IMR-90 (cell line): ENCODE measurements around the gene PKM. TPM values are rescaled to one million over a fixed set of nuclear protein-coding genes. Genes with fewer than 3 reads are reported as not detected.
A peak's percentile ranks its signal among the peaks of the same experiment; 100 is the strongest.
"Not testable (repeated sequence)": the region's sequence is repeated elsewhere in the genome, so short reads cannot be mapped to it uniquely, and the experiment has no call there.

Experiments used
- ATAC-seq: fragments of 200-7000 bp; cut with Tn5 transposase; 2 replicates; pipeline ENCODE4 v1.9.1; 2020; ENCODE audit warnings: low read depth, mild to moderate bottlenecking, moderate library complexity
- BruUV-seq: library from RNA; stranded (reverse); fragments of 400-500 nt; replicated peaks from 2 replicates; lab custom pipeline; 2021; lab: Mats Ljungman, UMichigan
- CTCF ChIA-PET: fragments of 300-600 bp; formaldehyde crosslinking; extraction: SDS; loops from one replicate; lab custom pipeline; 2021; ENCODE audit warnings: antibody characterized with exemption; lab: Yijun Ruan, JAX
- POLR2A ChIA-PET: fragments of 300-600 bp; sonication (Branson Sonifier 250); formaldehyde crosslinking; loops from one replicate; lab custom pipeline; 2022; ENCODE audit warnings: antibody characterized with exemption; ENCODE audit not compliant: unreplicated experiment; lab: Charles Lee
- DNase-seq: peaks from one replicate; pipeline ENCODE4 v3.0.0; 2013
- H2AFZ ChIP-seq: replicated peaks from 2 replicates; pipeline ENCODE3; 2013; ENCODE audit warnings: low read length, mild to moderate bottlenecking; ENCODE audit not compliant: poor library complexity
- H2AK5ac ChIP-seq: 2 replicates; pipeline ENCODE4 v1.6.1; 2013; ENCODE audit warnings: low read depth, low read length, inconsistent platforms
- H2AK9ac ChIP-seq: replicated peaks from 2 replicates; pipeline ENCODE3; 2013; ENCODE audit warnings: mild to moderate bottlenecking, low read depth, low read length, moderate library complexity; ENCODE audit not compliant: poor library complexity
- H2BK120ac ChIP-seq: 2 replicates; pipeline ENCODE4 v1.6.1; 2013; ENCODE audit warnings: low read depth, low read length, inconsistent platforms
- H2BK15ac ChIP-seq: 3 replicates; pipeline ENCODE4 v1.6.1; 2013; ENCODE audit warnings: low read depth, low read length, inconsistent platforms
- H2BK20ac ChIP-seq: 2 replicates; pipeline ENCODE4 v1.6.1; 2013; ENCODE audit warnings: low read depth, mild to moderate bottlenecking, inconsistent platforms, low read length, moderate library complexity
- H2BK5ac ChIP-seq: 2 replicates; pipeline ENCODE4 v1.6.1; 2013; ENCODE audit warnings: mild to moderate bottlenecking, low read depth, low read length, inconsistent platforms; ENCODE audit not compliant: poor library complexity, severe bottlenecking
- H3K14ac ChIP-seq: replicated peaks from 2 replicates; pipeline ENCODE4 v1.6.1; 2013; ENCODE audit warnings: low read depth, low read length, inconsistent platforms
- H3K18ac ChIP-seq: 2 replicates; pipeline ENCODE4 v1.6.1; 2013; ENCODE audit warnings: low read depth, low read length, control low read depth
- H3K23ac ChIP-seq: 2 replicates; pipeline ENCODE4 v1.6.1; 2013; ENCODE audit warnings: low read depth, low read length, inconsistent platforms
- H3K27ac ChIP-seq: 2 replicates; pipeline ENCODE4 v1.5.1; 2013; ENCODE audit warnings: mild to moderate bottlenecking, control low read depth, low read length; ENCODE audit not compliant: insufficient read depth
- H3K27me3 ChIP-seq: 2 replicates; pipeline ENCODE4 v1.6.1; 2013; ENCODE audit warnings: low read length; ENCODE audit not compliant: control insufficient read depth, insufficient read depth
- H3K36me3 ChIP-seq: 2 replicates; pipeline ENCODE4 v1.6.1; 2013; ENCODE audit warnings: low read length, mixed read lengths; ENCODE audit not compliant: control insufficient read depth, insufficient read depth
- H3K4ac ChIP-seq: 2 replicates; pipeline ENCODE4 v1.6.1; 2013; ENCODE audit warnings: low read depth, low read length, inconsistent platforms
- H3K4me1 ChIP-seq: 2 replicates; pipeline ENCODE4 v1.6.1; 2013; ENCODE audit warnings: low read length, mixed read lengths; ENCODE audit not compliant: control insufficient read depth, insufficient read depth
- H3K4me2 ChIP-seq: 2 replicates; pipeline ENCODE4 v1.6.1; 2013; ENCODE audit warnings: low read depth, mild to moderate bottlenecking, control low read depth, low read length, moderate library complexity
- H3K4me3 ChIP-seq: 2 replicates; pipeline ENCODE4 v1.5.1; 2013; ENCODE audit warnings: low read depth, mild to moderate bottlenecking, control low read depth, low read length, moderate library complexity; ENCODE audit not compliant: insufficient read depth
- H3K56ac ChIP-seq: 2 replicates; pipeline ENCODE4 v1.6.1; 2013; ENCODE audit warnings: low read length, inconsistent platforms; ENCODE audit not compliant: insufficient read depth; ENCODE audit errors: extremely low read depth
- H3K79me1 ChIP-seq, 2 experiments: 2 replicates each; pipeline ENCODE4 v1.6.1; 2013; ENCODE audit warnings: low read length in 2 of 2, inconsistent platforms in 1 of 2, low read depth in 1 of 2
- H3K9ac ChIP-seq: 2 replicates; pipeline ENCODE4 v1.6.1; 2013; ENCODE audit warnings: low read depth, low read length, control low read depth
- H3K9me1 ChIP-seq: 2 replicates; pipeline ENCODE4 v1.6.1; 2013; ENCODE audit warnings: low read length, inconsistent platforms; ENCODE audit not compliant: insufficient read depth
- H3K9me3 ChIP-seq: 2 replicates; pipeline ENCODE4 v1.6.1; 2013; ENCODE audit warnings: low read length; ENCODE audit not compliant: control insufficient read depth, insufficient read depth
- H4K20me1 ChIP-seq: 2 replicates; pipeline ENCODE4 v1.6.1; 2013; ENCODE audit warnings: low read length, inconsistent platforms; ENCODE audit not compliant: insufficient read depth
- H4K5ac ChIP-seq: 2 replicates; pipeline ENCODE4 v1.6.1; 2013; ENCODE audit warnings: mild to moderate bottlenecking, low read depth, low read length, control low read depth
- H4K8ac ChIP-seq, 2 experiments: 2 replicates each; pipeline ENCODE4 v1.6.1; 2013; ENCODE audit warnings: low read depth in 2 of 2, low read length in 2 of 2, control low read depth in 1 of 2, inconsistent platforms in 1 of 2
- H4K91ac ChIP-seq: 2 replicates; pipeline ENCODE4 v1.6.1; 2013; ENCODE audit warnings: low read depth, low read length, inconsistent platforms; ENCODE audit not compliant: insufficient read depth
- RFX5 ChIP-seq: IDR thresholded peaks from 2 replicates; pipeline ENCODE4 v1.8.0; 2012; ENCODE audit warnings: low read depth, mild to moderate bottlenecking, low read length, moderate library complexity
- dilution Hi-C: fragments of 300-500 bp; cut with HindIII; formaldehyde crosslinking; loops from one replicate; pipeline ENCODE4 v1.14.3; 2018; ENCODE audit warnings: low sequenced_read_pairs; ENCODE audit not compliant: unreplicated experiment
- in situ Hi-C: fragments of 300-500 bp; cut with MboI; formaldehyde crosslinking; loops from 3 replicates; pipeline ENCODE4 v1.14.3; 2019; ENCODE audit warnings: low sequenced_read_pairs, inconsistent platforms, mixed read lengths
- intact Hi-C: fragments of 100-400 bp; cut with micrococcal nuclease; formaldehyde crosslinking; loops from 2 replicates; pipeline ENCODE4 v1.10.0; 2022
- polyA plus RNA-seq, 3 experiments: library from polyadenylated mRNA; depleted of rRNA; stranded (reverse); fragments of >200 nt; gene quantifications; 2 replicates each; pipeline ENCODE4 v1.2.3, GENCODE V29; 2012; ENCODE audit warnings: low replicate concordance in 1 of 3
- total RNA-seq: library from RNA; depleted of rRNA; stranded (reverse); fragments of >200 nt; gene quantifications from 2 replicates; pipeline ENCODE4 v1.2.3, GENCODE V29; 2012
- TF ChIP-seq, protein P1 (sequence below): fragments of 150-350 bp; IDR thresholded peaks from 2 replicates; pipeline ENCODE4 v1.6.1; 2017; ENCODE audit warnings: mild to moderate bottlenecking, antibody characterized with exemption, low read length, low read depth

The PKM gene
- total and polyA plus RNA-seq, 2 of the 4 experiments (the other 2 are of a cell fraction), result 2,219 to 3,859 TPM

DNA sequence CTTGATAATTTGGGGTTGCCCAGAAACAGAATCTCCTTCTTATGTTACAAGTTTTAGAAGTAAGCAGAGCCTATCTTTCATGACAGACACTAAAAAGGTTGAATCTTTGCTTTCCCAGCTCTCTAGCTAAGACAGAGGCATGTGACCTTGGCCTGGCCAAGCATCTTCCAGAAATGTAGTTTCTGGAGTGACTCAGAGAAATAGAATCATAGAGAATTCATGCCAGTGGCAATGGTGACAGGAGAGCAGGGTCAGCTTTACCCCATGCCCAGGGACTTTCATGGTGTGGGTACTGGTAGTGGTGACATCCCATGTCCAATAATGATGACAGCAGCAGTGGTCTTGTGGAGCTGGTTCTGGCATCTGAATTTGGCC lies 45.3 kb upstream of the PKM start:
- H3K79me1 ChIP-seq, result peaks cover 13 to 19% of the 10 kb centered on the region in 2 experiments
- no peak overlapping the region for H2AFZ ChIP-seq
- ChIA-PET POLR2A (no interaction called here), CTCF (no interaction called here)
- no peak overlapping the region for H2AK5ac ChIP-seq
- H3K9ac ChIP-seq, result no peak overlapping the region
- H4K8ac ChIP-seq, result no peak overlapping the region
- dilution Hi-C loops (no loop called here), intact Hi-C loops (no loop called here), in situ Hi-C loops (no loop called here)
- no peak overlapping the region for H3K18ac ChIP-seq
- no peak overlapping the region for H3K4ac ChIP-seq
- H3K14ac ChIP-seq, result no peak overlapping the region
- no peak overlapping the region for H3K56ac ChIP-seq
- no peak overlapping the region for H3K4me2 ChIP-seq
- H2BK120ac ChIP-seq, result no peak overlapping the region
- no peak overlapping the region for H2BK15ac ChIP-seq
- no peak for TF ChIP-seq RFX5
- TF ChIP-seq, protein P1, sequence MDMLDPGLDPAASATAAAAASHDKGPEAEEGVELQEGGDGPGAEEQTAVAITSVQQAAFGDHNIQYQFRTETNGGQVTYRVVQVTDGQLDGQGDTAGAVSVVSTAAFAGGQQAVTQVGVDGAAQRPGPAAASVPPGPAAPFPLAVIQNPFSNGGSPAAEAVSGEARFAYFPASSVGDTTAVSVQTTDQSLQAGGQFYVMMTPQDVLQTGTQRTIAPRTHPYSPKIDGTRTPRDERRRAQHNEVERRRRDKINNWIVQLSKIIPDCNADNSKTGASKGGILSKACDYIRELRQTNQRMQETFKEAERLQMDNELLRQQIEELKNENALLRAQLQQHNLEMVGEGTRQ, result peak; percentile 45; the same call in 1 of the 2 replicates
- no peak overlapping the region for H3K27ac ChIP-seq
- ATAC-seq, result no peak
- no peaks in the 10 kb centered on the region for H3K36me3 ChIP-seq
- peak; percentile 7 for DNase-seq
- no peaks in the 10 kb centered on the region for H3K4me1 ChIP-seq
- H3K4me3 ChIP-seq, result no peak overlapping the region
- no peaks in the 10 kb centered on the region for H4K20me1 ChIP-seq
- peaks cover 4% of the 10 kb centered on the region; the same call in 1 of the 2 replicates for H3K9me1 ChIP-seq
- no peaks in the 10 kb centered on the region for H3K9me3 ChIP-seq
- no peak overlapping the region for H2BK20ac ChIP-seq
- no peak overlapping the region for H4K5ac ChIP-seq
- no peak overlapping the region for H3K23ac ChIP-seq
- H2BK5ac ChIP-seq, result no peak overlapping the region
- H4K91ac ChIP-seq, result no peak overlapping the region
- no TSS peak for BruUV-seq
- H2AK9ac ChIP-seq, result no peak overlapping the region
- H3K27me3 ChIP-seq, result peaks cover 8% of the 10 kb centered on the region

DNA sequence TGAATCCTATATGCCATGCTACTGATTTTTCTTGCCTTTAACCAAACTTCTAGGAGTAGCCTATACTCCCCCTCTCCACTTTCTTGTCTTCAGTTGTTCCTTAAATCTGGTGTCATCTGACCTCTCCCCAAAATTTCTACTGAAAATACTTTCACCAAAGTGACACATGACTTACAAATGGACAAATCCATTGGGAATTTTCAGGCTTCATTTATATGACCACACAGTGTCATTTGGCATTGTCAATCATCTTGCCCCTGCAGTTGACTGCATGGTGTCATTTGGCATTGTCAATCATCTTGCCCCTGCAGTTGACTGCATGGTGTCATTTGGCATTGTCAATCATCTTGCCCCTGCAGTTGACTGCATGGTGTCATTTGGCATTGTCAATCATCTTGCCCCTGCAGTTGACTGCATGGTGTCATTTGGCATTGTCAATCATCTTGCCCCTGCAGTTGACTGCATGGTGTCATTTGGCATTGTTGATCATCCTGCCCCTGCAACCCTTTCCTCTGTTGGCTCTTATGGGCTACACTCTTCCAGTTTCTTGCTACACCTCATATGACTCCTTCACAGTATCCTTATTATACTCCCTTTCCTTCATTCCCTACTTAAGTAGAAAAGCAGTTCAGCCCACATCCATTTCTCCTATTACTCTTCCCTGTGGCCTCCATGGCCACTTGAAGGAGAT lies 44.8 kb upstream of the PKM start:
- intact Hi-C loops, H3K9me1 ChIP-seq, BruUV-seq, in situ Hi-C loops, H3K23ac ChIP-seq, H3K9ac ChIP-seq, dilution Hi-C loops, H2AFZ ChIP-seq, H4K5ac ChIP-seq, H2BK20ac ChIP-seq, H3K14ac ChIP-seq, H3K4ac ChIP-seq, H3K4me1 ChIP-seq, H2BK120ac ChIP-seq, ATAC-seq, H3K36me3 ChIP-seq, H3K4me3 ChIP-seq, H4K20me1 ChIP-seq, H2AK9ac ChIP-seq, H3K18ac ChIP-seq, H3K27me3 ChIP-seq, DNase-seq, H3K9me3 ChIP-seq, H4K91ac ChIP-seq, H2BK5ac ChIP-seq, H2BK15ac ChIP-seq, CTCF ChIA-PET, H3K4me2 ChIP-seq, H4K8ac ChIP-seq, POLR2A ChIA-PET, H3K56ac ChIP-seq, H2AK5ac ChIP-seq, H3K27ac ChIP-seq: not testable (repeated sequence)
- H3K79me1 ChIP-seq, result peaks cover 18 to 24% of the 10 kb centered on the region in 2 experiments
